Breast epithelium (tissue), 3 donors: Measurements from ENCODE around the gene CNNM4.

Source experiments
- CTCF ChIP-seq, 3 donors: fragments of 450-650 bp; IDR thresholded peaks; one replicate each; pipeline ENCODE4 v1.5.1; 2016 to 2017; ENCODE audit warnings: antibody characterized with exemption in 3 of 3, mild to moderate bottlenecking in 3 of 3, moderate library complexity in 3 of 3
- POLR2A ChIP-seq: fragments of 450-650 bp; IDR thresholded peaks from one replicate; pipeline ENCODE4 v1.6.1; 2016; ENCODE audit warnings: antibody characterized with exemption, mild to moderate bottlenecking, moderate library complexity
- POLR2AphosphoS5 ChIP-seq, 3 donors: sonication (generic); formaldehyde crosslinking; IDR thresholded peaks; one replicate each; pipeline ENCODE4 v1.6.1; 2017; ENCODE audit warnings: antibody characterized with exemption in 3 of 3

- no peak for TF ChIP-seq CTCF (IDR thresholded peaks at IDR 0.05)
- no peak for TF ChIP-seq POLR2A
- no peak for TF ChIP-seq POLR2AphosphoS5 (IDR thresholded peaks at IDR 0.05)
Observed at GRCh38 chr2:96751800-96752199, 8.9 kb upstream of the CNNM4 start.
